Stimulated activated CD8-positive, alpha-beta memory T cell treated with anti-CD3 and anti-CD28 coated beads, Interleukin-7, amount 100 ng/mL, for 1 hour (primary cell): Measurements from ENCODE around the gene VPS52.

ENCODE experiments used
- DNase-seq, 2 donors: peaks; one replicate each; pipeline ENCODE4 v3.0.0-alpha.2; 2020; ENCODE audit warnings: low read depth in 2 of 2

VPS52 gene

GRCh38 chr6:33209856-33210255 is 61.8 kb downstream of the VPS52 start:
- DNase-seq, result no peak

DNA sequence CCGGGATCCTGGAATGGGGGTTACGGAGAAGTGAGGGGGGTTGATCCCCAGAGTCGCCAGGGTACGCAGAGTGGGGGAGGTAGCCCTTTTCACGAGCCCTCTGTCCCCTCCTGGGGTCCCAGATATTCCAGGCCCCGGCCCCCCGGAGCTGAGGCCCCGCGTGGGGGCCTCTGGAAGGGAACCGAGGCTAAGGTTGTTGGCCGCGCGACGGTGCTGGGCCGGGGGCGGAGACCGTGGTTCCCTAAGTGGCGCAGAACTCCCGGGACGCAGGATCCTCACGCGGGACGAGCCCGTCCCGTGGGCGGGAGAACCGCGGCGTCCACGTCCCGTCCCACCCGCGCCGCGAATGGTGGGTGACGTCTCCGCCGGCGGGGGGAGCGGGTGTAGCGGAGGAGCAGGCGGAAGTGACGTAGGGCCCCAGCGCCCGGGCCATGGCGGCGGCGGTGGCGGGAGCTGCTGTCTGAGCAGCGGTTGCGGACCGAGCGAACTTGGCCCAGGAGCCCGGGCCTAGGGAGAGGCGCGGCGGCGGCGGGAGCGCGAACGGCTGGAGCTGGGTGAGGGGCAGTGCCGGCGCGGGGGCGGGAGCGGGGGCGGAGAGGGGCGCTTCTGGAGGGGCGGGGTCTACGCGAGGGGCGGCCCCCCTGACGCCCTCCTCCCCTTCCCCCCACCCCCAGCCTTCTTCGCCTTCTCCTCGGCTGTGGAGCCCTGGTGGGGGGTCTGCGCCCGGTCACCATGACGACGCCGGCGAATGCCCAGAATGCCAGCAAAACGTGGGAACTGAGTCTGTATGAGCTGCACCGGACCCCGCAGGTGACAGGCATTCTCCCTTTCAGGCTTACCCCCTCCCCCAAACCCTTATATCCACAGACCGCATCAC is 63.3 kb downstream of the VPS52 start, which contains the start of gene RING1:
TSS of gene RING1 (plus strand) at position 410 of the 877 bp plus-strand sequence. CDS start at position 733, 323 bp downstream.
- DNase-seq, result peak; percentile 69 to 77

DNA sequence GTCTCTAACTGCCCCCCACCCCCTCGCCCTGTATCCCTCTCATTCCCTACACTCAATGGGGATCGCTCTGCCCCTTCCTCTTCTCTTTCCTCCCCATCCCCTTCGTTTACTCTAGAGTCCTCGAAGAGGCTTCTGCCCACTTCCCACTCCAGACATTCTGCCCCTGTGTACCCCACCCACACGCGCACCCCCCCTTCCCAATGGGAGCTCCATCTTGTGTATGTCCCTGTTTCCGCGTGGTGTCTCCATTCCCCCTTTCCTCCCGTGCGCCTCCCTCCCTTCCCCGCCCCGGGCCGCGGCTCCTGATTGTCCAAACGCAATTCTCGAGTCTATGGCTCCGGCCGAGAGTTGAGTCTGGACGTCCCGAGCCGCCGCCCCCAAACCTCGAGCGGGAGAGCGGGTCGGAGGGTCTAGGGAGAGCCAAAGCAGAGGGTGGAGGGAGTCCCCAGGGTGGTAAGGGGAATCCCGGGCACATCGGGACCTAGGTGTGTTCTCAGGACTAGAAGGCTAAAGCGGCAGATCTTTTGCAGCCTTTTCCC is 64.1 kb downstream of the VPS52 start:
- no peak for DNase-seq

DNA sequence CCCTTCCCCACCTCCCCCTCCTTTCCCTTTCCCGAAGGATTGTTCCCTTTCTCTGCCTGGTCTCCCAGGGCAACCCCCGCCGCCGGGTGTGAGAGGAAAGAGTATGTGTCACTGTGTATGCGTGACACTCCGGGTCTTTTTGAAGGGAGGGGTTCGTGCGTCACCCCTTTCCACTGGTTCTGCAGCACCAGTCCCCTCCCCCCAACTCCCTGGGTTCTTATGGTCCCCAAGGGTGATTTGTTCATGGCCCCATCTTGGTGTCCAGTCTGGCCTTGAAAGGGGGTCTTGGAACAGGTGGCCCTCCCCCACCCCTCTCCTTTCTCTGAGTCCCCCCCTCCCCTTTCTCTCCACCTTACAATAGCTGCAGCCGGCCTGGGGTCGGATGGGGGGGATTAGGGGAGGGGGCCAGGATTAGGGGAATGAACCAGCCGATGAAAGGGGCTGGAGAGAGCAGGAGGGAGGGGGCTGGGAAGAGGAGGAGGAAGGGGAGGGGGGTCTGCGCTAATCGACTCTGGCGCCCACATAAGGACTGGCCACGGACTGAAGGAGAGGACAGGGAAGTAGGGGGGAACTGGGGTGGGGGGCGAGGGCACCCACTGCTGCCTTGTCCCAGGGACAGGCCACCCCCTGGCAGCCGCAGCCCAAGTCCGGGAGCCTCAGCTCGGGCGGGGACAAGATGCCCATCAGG is 64.7 kb downstream of the VPS52 start:
- DNase-seq, result no peak

- DNase-seq, result no peak
Observed at GRCh38 chr6:33206027-33206863, 65.4 kb downstream of the VPS52 start.

DNA sequence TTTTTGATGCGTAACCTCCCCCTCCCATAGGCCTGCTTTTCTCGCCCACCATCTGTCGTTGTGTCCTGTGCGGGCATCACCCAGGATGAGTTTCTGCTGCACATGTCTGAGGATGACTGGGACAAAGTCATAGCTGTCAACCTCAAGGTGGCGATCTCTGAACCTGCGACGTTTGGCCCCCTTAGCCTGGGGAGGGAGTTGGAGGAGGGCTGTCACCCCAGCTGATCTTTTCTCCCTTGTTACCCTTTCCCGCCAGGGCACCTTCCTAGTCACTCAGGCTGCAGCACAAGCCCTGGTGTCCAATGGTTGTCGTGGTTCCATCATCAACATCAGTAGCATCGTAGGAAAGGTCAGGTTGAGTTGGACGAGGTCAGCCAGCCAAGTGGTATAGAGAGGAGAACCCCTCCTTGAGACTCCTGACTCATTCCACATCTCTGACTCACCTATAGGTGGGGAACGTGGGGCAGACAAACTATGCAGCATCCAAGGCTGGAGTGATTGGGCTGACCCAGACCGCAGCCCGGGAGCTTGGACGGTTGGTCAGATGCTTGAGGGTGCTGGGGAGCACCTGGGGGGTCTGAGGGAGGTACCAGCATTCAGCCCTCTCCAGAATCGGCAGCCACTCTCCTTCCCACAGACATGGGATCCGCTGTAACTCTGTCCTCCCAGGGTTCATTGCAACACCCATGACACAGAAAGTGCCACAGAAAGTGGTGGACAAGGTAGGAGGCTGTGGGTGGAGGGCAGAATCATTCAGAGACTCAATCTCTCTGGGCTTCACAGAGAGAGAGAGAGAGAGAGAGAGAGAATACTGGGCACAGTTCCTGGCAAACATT is 66.3 kb downstream of the VPS52 start:
- no peak for DNase-seq

GRCh38 chr6:33204415-33205190 is 67.1 kb downstream of the VPS52 start, which contains the start of gene HSD17B8:
TSS of gene HSD17B8 (plus strand) at chr6:33204655. CDS start at chr6:33204669, 14 bp downstream.
- peak; percentile 77 to 87 for DNase-seq

DNA sequence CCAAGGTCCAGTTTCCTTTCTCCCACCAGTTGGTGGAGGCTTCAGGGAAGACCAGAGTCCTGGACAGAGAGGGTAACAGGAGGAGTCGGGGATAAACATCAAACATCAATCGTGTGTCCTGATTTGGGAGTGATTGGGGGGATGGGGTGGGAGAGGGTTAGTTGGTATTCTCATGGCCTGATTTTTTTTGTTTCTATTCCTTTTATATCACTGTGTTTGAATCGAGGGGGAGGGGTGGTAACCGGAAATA is 67.6 kb downstream of the VPS52 start:
- no peak for DNase-seq

DNA sequence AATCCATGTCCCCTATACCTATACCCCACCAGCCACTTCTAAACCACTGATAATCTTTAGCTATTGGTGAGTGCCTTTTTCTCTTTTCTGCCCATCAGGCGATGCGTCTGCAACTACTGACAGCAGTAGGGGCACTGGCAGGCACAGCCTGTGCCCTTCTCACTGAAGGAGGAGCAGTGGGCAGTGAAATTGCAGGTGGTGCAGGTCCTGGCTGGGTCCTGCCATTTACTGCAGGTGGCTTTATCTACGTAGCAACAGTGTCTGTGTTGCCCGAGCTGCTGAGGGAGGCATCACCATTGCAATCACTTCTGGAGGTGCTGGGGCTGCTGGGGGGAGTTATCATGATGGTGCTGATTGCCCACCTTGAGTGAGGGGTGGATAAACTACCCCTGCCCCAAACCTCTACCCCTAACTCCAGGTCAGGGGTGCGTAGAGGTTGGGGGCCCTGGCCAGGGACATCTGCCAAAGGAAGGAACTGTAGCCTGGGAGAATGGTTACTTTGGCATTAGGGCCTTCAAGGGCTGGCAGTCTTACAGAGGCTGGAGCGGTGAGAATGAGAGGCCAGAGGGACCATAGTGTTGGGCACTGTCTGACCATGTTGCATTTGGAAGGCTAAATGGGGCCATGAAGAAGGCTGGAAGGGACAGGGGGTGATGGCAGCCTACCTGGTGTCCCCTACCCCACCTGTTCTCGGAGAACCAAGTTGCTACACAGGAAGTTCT is 68.1 kb downstream of the VPS52 start:
- no peak for DNase-seq

GRCh38 chr6:33202799-33203198 is 68.9 kb downstream of the VPS52 start:
- DNase-seq, result no peak

DNA sequence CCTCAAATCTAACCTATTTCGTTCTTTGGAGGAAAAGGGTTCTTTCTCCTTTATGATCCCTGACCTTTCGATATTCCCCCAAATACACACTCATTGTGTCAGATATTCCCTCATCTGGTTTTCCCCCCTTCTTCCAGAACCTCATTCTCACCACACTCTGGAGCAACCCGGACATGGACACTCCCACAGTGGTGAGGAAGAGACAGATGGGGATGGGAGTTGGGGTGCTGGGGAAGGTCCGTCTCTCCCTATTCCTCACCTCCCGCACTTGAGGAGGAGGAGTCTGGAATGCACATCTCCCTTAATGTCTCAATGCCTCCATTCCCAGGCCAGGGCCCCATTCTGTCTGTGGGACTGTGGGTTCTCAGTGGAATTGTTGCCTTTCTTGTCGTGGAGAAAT is 69.7 kb downstream of the VPS52 start:
- DNase-seq, result no peak

GRCh38 chr6:33201147-33201545 is 70.5 kb downstream of the VPS52 start:
- no peak for DNase-seq
